Keratinocyte (primary cell): ENCODE results near the gene ULK2. TPM values are rescaled to one million over a fixed set of nuclear protein-coding genes. Genes with fewer than 3 reads are reported as not detected.
A peak's percentile ranks its signal among the peaks of the same experiment; 100 is the strongest.

Experiments
- DNase-seq: peaks from one replicate; pipeline ENCODE4 v3.0.0-alpha.2; 2011; ENCODE audit warnings: low read depth, missing footprints, low spot score
- FAIRE-seq: peaks from 2 replicates; lab custom pipeline; 2011; peaks lifted over from hg19 to GRCh38; lab: Jason Lieb, UNC
- H2AFZ ChIP-seq: 2 replicates; pipeline ENCODE4 v1.6.0; 2012; ENCODE audit warnings: low read length, control low read depth, inconsistent platforms; ENCODE audit not compliant: control insufficient read depth
- H3K27ac ChIP-seq: 2 replicates; pipeline ENCODE4 v1.5.1; 2011; ENCODE audit warnings: low read length; ENCODE audit not compliant: control insufficient read depth, insufficient read depth
- H3K27me3 ChIP-seq: 3 replicates; pipeline ENCODE4 v1.6.0; 2011; ENCODE audit warnings: low read length; ENCODE audit not compliant: control insufficient read depth, insufficient read depth; ENCODE audit errors: extremely low read depth
- H3K36me3 ChIP-seq, 2 experiments: 2 replicates in 1 of 2; 3 replicates in 1 of 2; pipeline ENCODE4 v1.5.1; 2011; ENCODE audit warnings: low read length in 2 of 2, mild to moderate bottlenecking in 1 of 2; ENCODE audit not compliant: control insufficient read depth in 2 of 2, insufficient read depth in 2 of 2; ENCODE audit errors: extremely low read depth in 1 of 2
- H3K4me1 ChIP-seq: 3 replicates; pipeline ENCODE4 v1.5.1; 2011; ENCODE audit warnings: low read length; ENCODE audit not compliant: control insufficient read depth, insufficient read depth; ENCODE audit errors: extremely low read depth
- H3K4me2 ChIP-seq: 3 replicates; pipeline ENCODE4 v1.6.0; 2011; ENCODE audit warnings: low read depth, low read length; ENCODE audit not compliant: control insufficient read depth, insufficient read depth; ENCODE audit errors: extremely low read depth
- H3K4me3 ChIP-seq, 3 experiments: fragments of 200-600 bp in 1 of 3; sonication (generic) in 1 of 3; 2 replicates in 2 of 3; 3 replicates in 1 of 3; pipeline ENCODE4 v1.5.1; 2011 to 2016; ENCODE audit warnings: low read length in 3 of 3, mild to moderate bottlenecking in 3 of 3, control low read depth in 2 of 3, inconsistent platforms in 1 of 3, low read depth in 1 of 3, mixed read lengths in 1 of 3, mixed run types in 1 of 3, moderate library complexity in 1 of 3; ENCODE audit not compliant: control insufficient read depth in 2 of 3, insufficient read depth in 2 of 3; ENCODE audit errors: extremely low read depth in 1 of 3
- H3K79me2 ChIP-seq: 2 replicates; pipeline ENCODE4 v1.6.0; 2012; ENCODE audit warnings: low read length; ENCODE audit not compliant: control insufficient read depth, insufficient read depth
- H3K9ac ChIP-seq: 3 replicates; pipeline ENCODE4 v1.6.0; 2011; ENCODE audit warnings: low read length; ENCODE audit not compliant: control insufficient read depth, insufficient read depth; ENCODE audit errors: extremely low read depth
- H3K9me1 ChIP-seq: 3 replicates; pipeline ENCODE4 v1.6.0; 2011; ENCODE audit warnings: low read length; ENCODE audit not compliant: control insufficient read depth, insufficient read depth; ENCODE audit errors: extremely low read depth
- H3K9me3 ChIP-seq: 2 replicates; pipeline ENCODE4 v1.5.1; 2012; ENCODE audit warnings: low read depth, low read length; ENCODE audit not compliant: control insufficient read depth
- H4K20me1 ChIP-seq: 3 replicates; pipeline ENCODE4 v1.6.0; 2011; ENCODE audit warnings: low read length; ENCODE audit not compliant: control insufficient read depth, insufficient read depth; ENCODE audit errors: extremely low read depth
- CTCF ChIP-seq, 3 experiments: IDR thresholded peaks in 1 of 3; conservative IDR thresholded peaks in 1 of 3; optimal IDR thresholded peaks in 1 of 3; 2 replicates in 2 of 3; 3 replicates in 1 of 3; pipeline versions ENCODE3 to v1.5.1; 2011; ENCODE audit warnings: low read length in 3 of 3, mild to moderate bottlenecking in 3 of 3, moderate library complexity in 2 of 3, control low read depth in 1 of 3, inconsistent platforms in 1 of 3; ENCODE audit not compliant: insufficient read depth in 2 of 3; ENCODE audit errors: extremely low read depth in 1 of 3
- EZH2 ChIP-seq: IDR thresholded peaks from one replicate; pipeline ENCODE4 v1.6.1; 2012; ENCODE audit warnings: inconsistent platforms, mild to moderate bottlenecking, low read length, moderate library complexity
- dilution Hi-C: fragments of 300-500 bp; cut with MboI; formaldehyde crosslinking; loops from one replicate; pipeline ENCODE4 v1.7.0; 2020; ENCODE audit warnings: low sequenced_read_pairs; ENCODE audit not compliant: extremely low pct_ligation_motif_present
- polyA plus RNA-seq, 5 experiments: library from polyadenylated mRNA; depleted of rRNA in 3 of 5; stranded (reverse) in 3 of 5; stranded (forward) in 1 of 5; unstranded in 1 of 5; fragments of >200 nt; gene quantifications; 1 replicate in 1 of 5; 2 replicates in 3 of 5; 3 replicates in 1 of 5; pipeline versions ENCODE4 v1.2.1 to v1.2.3, GENCODE V29; 2011 to 2012; ENCODE audit warnings: missing spikeins in 2 of 5, low read depth in 1 of 5, low replicate concordance in 1 of 5

ULK2 gene
- polyA plus RNA-seq, 1 donor (not counting 4 experiments of a cell fraction or from before 2014, with no cell fraction given): 22.1 TPM

DNA sequence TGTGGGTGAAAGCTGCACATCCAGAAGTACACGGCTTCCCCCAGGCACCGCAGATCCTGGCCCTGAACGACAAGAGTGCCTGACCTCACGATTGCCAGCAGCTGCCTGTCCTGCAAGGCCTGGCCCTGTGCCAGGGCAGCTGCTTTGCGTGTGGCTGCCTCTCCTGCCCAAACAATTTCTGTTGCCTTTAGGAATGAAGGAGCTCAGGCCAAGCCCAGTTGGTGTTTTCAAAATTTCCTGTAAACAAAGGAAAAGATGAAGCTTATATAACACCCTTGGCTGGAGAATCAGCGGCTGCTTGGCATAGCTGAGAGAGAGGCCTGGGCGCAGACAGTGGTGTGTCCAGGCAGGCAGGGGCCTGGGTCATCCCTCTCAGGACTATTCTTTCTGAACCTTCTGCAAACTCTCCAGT lies 139.6 kb downstream of the ULK2 start:
- DNase-seq (no peak), FAIRE-seq (peak; percentile 80)
- Histone ChIP-seq H3K79me2 (no peaks in the 10 kb centered on the region), H3K9ac (peak overlapping the region; percentile 42), H3K9me3 (no peaks in the 10 kb centered on the region), H3K9me1 (no peaks in the 10 kb centered on the region), H4K20me1 (no peaks in the 10 kb centered on the region), H3K27me3 (no peaks in the 10 kb centered on the region), H3K36me3 (no peaks in the 10 kb centered on the region), H2AFZ (peak overlapping the region; percentile 35), H3K4me3 (no peak overlapping the region), H3K4me2 (peak overlapping the region; percentile 44), H3K4me1 (peaks cover 32% of the 10 kb centered on the region), H3K27ac (peak overlapping the region; percentile 72)
- dilution Hi-C loops: no loop called here
- TF ChIP-seq EZH2 (no peak), CTCF (optimal IDR thresholded peaks at IDR 0.05 in 1 of 3, IDR thresholded peaks at IDR 0.05 in 1 of 3, conservative IDR thresholded peaks at IDR 0.05 in 1 of 3; ENCODE audit: extremely low read depth in 1 of 3, insufficient read depth in 2 of 3, low read length in 3 of 3) (no peak)

- Histone ChIP-seq H3K27me3 (no peaks in the 10 kb centered on the region), H3K9me3 (no peaks in the 10 kb centered on the region), H2AFZ (peak overlapping the region; percentile 35), H3K9ac (peak overlapping the region; percentile 42), H3K36me3 (no peaks in the 10 kb centered on the region), H3K4me2 (peak overlapping the region; percentile 44), H3K4me3 (no peak overlapping the region), H3K79me2 (no peaks in the 10 kb centered on the region), H3K27ac (peak overlapping the region; percentile 72), H3K9me1 (no peaks in the 10 kb centered on the region), H4K20me1 (no peaks in the 10 kb centered on the region), H3K4me1 (peaks cover 34% of the 10 kb centered on the region)
- dilution Hi-C loops: no loop called here
- no peak for TF ChIP-seq CTCF (optimal IDR thresholded peaks at IDR 0.05 in 1 of 3, IDR thresholded peaks at IDR 0.05 in 1 of 3, conservative IDR thresholded peaks at IDR 0.05 in 1 of 3; ENCODE audit: extremely low read depth in 1 of 3, insufficient read depth in 2 of 3, low read length in 3 of 3)
- TF ChIP-seq EZH2: no peak
- FAIRE-seq (peak; percentile 52), DNase-seq (no peak)
Observed at GRCh38 chr17:19727501-19728078, 140.1 kb downstream of the ULK2 start.
